GM12878 (cell line): Measurements from ENCODE around the gene CYP3A7. TPM values are rescaled to one million over a fixed set of nuclear protein-coding genes. Genes with fewer than 3 reads are reported as not detected.

Experiments used
- ATAC-seq: fragments of 200-7000 bp; cut with Tn5 transposase; 3 replicates; pipeline ENCODE4 v1.9.1; 2020; ENCODE audit warnings: mild to moderate bottlenecking, moderate library complexity
- BruUV-seq: library from RNA; stranded (reverse); fragments of 400-500 nt; replicated peaks from 2 replicates; lab custom pipeline; 2021; lab: Mats Ljungman, UMichigan
- CTCF ChIA-PET: fragments of 300-600 bp; sonication (Branson Sonifier 250); formaldehyde crosslinking; extraction: SDS; loops from one replicate; lab custom pipeline; 2021; ENCODE audit warnings: inconsistent platforms; lab: Yijun Ruan, JAX
- POLR2A ChIA-PET: fragments of 350-600 bp; formaldehyde crosslinking; extraction: SDS; loops from one replicate; lab custom pipeline; 2021; ENCODE audit warnings: inconsistent platforms; lab: Charles Lee
- RAD21 ChIA-PET: fragments of 300-600 bp; sonication (Branson Sonifier 250); formaldehyde crosslinking; loops from one replicate; lab custom pipeline; 2023; ENCODE audit warnings: antibody characterized with exemption; ENCODE audit not compliant: unreplicated experiment; lab: Charles Lee
- SMC1A ChIA-PET: fragments of 300-600 bp; sonication (Branson Sonifier 250); formaldehyde crosslinking; loops from one replicate; lab custom pipeline; 2023; ENCODE audit not compliant: unreplicated experiment, uncharacterized antibody; lab: Charles Lee
- DNase-seq: peaks from one replicate; pipeline ENCODE4 v3.0.0-alpha.2; 2011; ENCODE audit warnings: low read depth, low spot score
- FAIRE-seq: peaks from 3 replicates; lab custom pipeline; 2011; peaks lifted over from hg19 to GRCh38; lab: Jason Lieb, UNC
- H2AFZ ChIP-seq: 2 replicates; pipeline ENCODE4 v1.6.0; 2011; ENCODE audit warnings: low read depth, low read length, control low read depth; ENCODE audit not compliant: control insufficient read depth
- H3K27ac ChIP-seq: 2 replicates; pipeline ENCODE4 v1.5.1; 2011; ENCODE audit warnings: control low read depth; ENCODE audit not compliant: control insufficient read depth, insufficient read depth
- H3K27me3 ChIP-seq, 2 experiments: replicated peaks in 1 of 2; 2 replicates each; pipeline versions ENCODE4 v1.6.0 to v1.6.1; 2011; ENCODE audit warnings: low read length in 1 of 2; ENCODE audit not compliant: control insufficient read depth in 2 of 2, insufficient read depth in 2 of 2
- H3K36me3 ChIP-seq, 2 experiments: 2 replicates each; pipeline ENCODE4 v1.5.1; 2011; ENCODE audit warnings: low read length in 1 of 2; ENCODE audit not compliant: control insufficient read depth in 2 of 2, insufficient read depth in 2 of 2
- H3K4me1 ChIP-seq: 2 replicates; pipeline ENCODE4 v1.6.1; 2011; ENCODE audit warnings: mild to moderate bottlenecking, low read length, moderate library complexity, mixed read lengths; ENCODE audit not compliant: control insufficient read depth, insufficient read depth
- H3K4me2 ChIP-seq: 2 replicates; pipeline ENCODE4 v1.6.0; 2011; ENCODE audit warnings: control low read depth; ENCODE audit not compliant: control insufficient read depth, insufficient read depth
- H3K4me3 ChIP-seq: fragments of 200-600 bp; sonication (generic); 2 replicates; pipeline ENCODE4 v1.5.1; 2016
- H3K79me2 ChIP-seq: 2 replicates; pipeline ENCODE4 v1.6.0; 2011; ENCODE audit warnings: low read length; ENCODE audit not compliant: control insufficient read depth, insufficient read depth
- H3K9ac ChIP-seq: 2 replicates; pipeline ENCODE4 v1.8.0; 2011; ENCODE audit warnings: low read length, control low read depth, mixed read lengths; ENCODE audit not compliant: control insufficient read depth, insufficient read depth
- H3K9me3 ChIP-seq: replicated peaks from 3 replicates; pipeline ENCODE4 v1.5.1; 2011; ENCODE audit warnings: mild to moderate bottlenecking, low read length; ENCODE audit not compliant: control insufficient read depth, insufficient read depth
- H4K20me1 ChIP-seq: 2 replicates; pipeline ENCODE4 v1.6.0; 2011; ENCODE audit not compliant: control insufficient read depth, insufficient read depth
- CHD1 ChIP-seq: IDR thresholded peaks from 2 replicates; pipeline ENCODE4 v1.6.1; 2012; ENCODE audit warnings: low read depth, low read length, improper control_type of control experiment
- E2F8 ChIP-seq: fragments of 450-650 bp; IDR thresholded peaks from 2 replicates; pipeline ENCODE4 v1.6.1; 2018; ENCODE audit warnings: mild to moderate bottlenecking, low read depth, moderate library complexity; ENCODE audit not compliant: partially characterized antibody
- EP300 ChIP-seq, 2 experiments: fragments of 150-350 bp in 1 of 2; IDR thresholded peaks; 2 replicates each; pipeline ENCODE4 v1.6.1; 2011 to 2012; ENCODE audit warnings: low read depth in 2 of 2, low read length in 2 of 2, borderline replicate concordance in 1 of 2, improper control_type of control experiment in 1 of 2, inconsistent platforms in 1 of 2; ENCODE audit not compliant: control insufficient read depth in 1 of 2
- FOXM1 ChIP-seq: IDR thresholded peaks from 2 replicates; pipeline ENCODE4 v1.6.1; 2012; ENCODE audit warnings: low read depth, mild to moderate bottlenecking, inconsistent platforms, low read length, moderate library complexity
- GATAD2B ChIP-seq: fragments of 450-650 bp; conservative IDR thresholded peaks from 2 replicates; pipeline ENCODE4 v1.6.1; 2017; ENCODE audit warnings: low read depth, mild to moderate bottlenecking, moderate library complexity
- IKZF2 ChIP-seq, 2 experiments: fragments of 450-650 bp; IDR thresholded peaks; 2 replicates each; pipeline ENCODE4 v1.6.1; 2017; ENCODE audit warnings: mild to moderate bottlenecking in 2 of 2, moderate library complexity in 2 of 2
- JUNB ChIP-seq: IDR thresholded peaks from 2 replicates; pipeline ENCODE4 v1.6.1; 2016; ENCODE audit warnings: antibody characterized with exemption, mild to moderate bottlenecking
- MYB ChIP-seq: fragments of 150-350 bp; IDR thresholded peaks from 2 replicates; pipeline ENCODE4 v1.6.1; 2014; ENCODE audit warnings: mild to moderate bottlenecking, low read depth, low read length, borderline replicate concordance
- NFIC ChIP-seq: IDR thresholded peaks from 2 replicates; pipeline ENCODE4 v1.6.1; 2012; ENCODE audit warnings: low read depth, mild to moderate bottlenecking, inconsistent platforms, low read length, moderate library complexity
- PAX5 ChIP-seq: IDR thresholded peaks from 2 replicates; pipeline ENCODE4 v1.6.1; 2011; ENCODE audit warnings: low read depth, low read length, borderline replicate concordance
- PAX8 ChIP-seq: fragments of 450-650 bp; IDR thresholded peaks from 2 replicates; pipeline ENCODE4 v1.6.1; 2017; ENCODE audit warnings: mild to moderate bottlenecking, moderate library complexity
- RAD21 ChIP-seq: IDR thresholded peaks from 2 replicates; pipeline ENCODE4 v1.6.1; 2011; ENCODE audit warnings: mild to moderate bottlenecking, low read depth, low read length, moderate library complexity; ENCODE audit not compliant: insufficient read depth
- RELA ChIP-seq: fragments of 450-650 bp; IDR thresholded peaks from 2 replicates; pipeline ENCODE4 v1.8.0; 2014; ENCODE audit warnings: borderline replicate concordance; ENCODE audit not compliant: partially characterized antibody
- RUNX3 ChIP-seq: IDR thresholded peaks from 2 replicates; pipeline ENCODE4 v1.6.1; 2012; ENCODE audit warnings: low read length, inconsistent platforms
- SMAD1 ChIP-seq: fragments of 450-650 bp; IDR thresholded peaks from 2 replicates; pipeline ENCODE4 v1.6.1; 2018; ENCODE audit warnings: mild to moderate bottlenecking, low read depth; ENCODE audit not compliant: partially characterized antibody
- SP1 ChIP-seq: IDR thresholded peaks from one replicate; pipeline ENCODE4 v1.6.1; 2011; ENCODE audit warnings: low read depth, low read length
- ZBTB40 ChIP-seq: fragments of 450-650 bp; IDR thresholded peaks from 2 replicates; pipeline ENCODE4 v1.6.1; 2016; ENCODE audit warnings: mild to moderate bottlenecking, moderate library complexity, borderline replicate concordance
- WGBS: methylation state at CpG from one replicate; pipeline ENCODE4 v1.1.6; 2016; ENCODE audit warnings: low lambda C conversion rate; ENCODE audit not compliant: insufficient replicate concordance, insufficient coverage; ENCODE audit errors: missing lambda C conversion rate; 5-methylcytosine and 5-hydroxymethylcytosine counted together
- in situ Hi-C: fragments of 300-500 bp; cut with MboI; formaldehyde crosslinking; loops from 9 replicates; pipeline ENCODE4 v1.14.3; 2018; ENCODE audit warnings: mixed read lengths
- intact Hi-C: fragments of 100-400 bp; cut with micrococcal nuclease; formaldehyde crosslinking; loops from one replicate; pipeline ENCODE4 v1.14.2; 2022; ENCODE audit not compliant: unreplicated experiment
- polyA plus RNA-seq, 11 experiments: library from polyadenylated mRNA; depleted of rRNA in 4 of 11; unstranded in 6 of 11; stranded (reverse) in 5 of 11; fragments of >200 nt; fragmentation: Nextera tagmentation in 4 of 11; fragmentation: Illumina TruSeq in 1 of 11; extraction: Ambion mirVana in 4 of 11; extraction: Trizol in 1 of 11; gene quantifications; 1 replicate in 1 of 11; 2 replicates in 10 of 11; pipeline versions ENCODE4 v1.2.1 to v1.2.3, GENCODE V29; 2011 to 2016; ENCODE audit warnings: inconsistent platforms in 2 of 11, missing spikeins in 2 of 11, low read depth in 1 of 11
- total RNA-seq, 4 experiments: library from RNA; depleted of rRNA in 3 of 4; stranded (reverse); fragments of >200 nt in 3 of 4; fragmentation: Illumina TruSeq in 1 of 4; extraction: Trizol in 1 of 4; gene quantifications; 2 replicates each; pipeline versions ENCODE4 v1.2.1 to v1.2.3, GENCODE V29; 2013 to 2021

Gene CYP3A7
- total and polyA plus RNA-seq, 10 of the 15 experiments (the other 5 are each of a cell fraction or from before 2014, with no cell fraction given), result 0.05 to 0.11 (median 0.06) TPM; not detected in 7

DNA sequence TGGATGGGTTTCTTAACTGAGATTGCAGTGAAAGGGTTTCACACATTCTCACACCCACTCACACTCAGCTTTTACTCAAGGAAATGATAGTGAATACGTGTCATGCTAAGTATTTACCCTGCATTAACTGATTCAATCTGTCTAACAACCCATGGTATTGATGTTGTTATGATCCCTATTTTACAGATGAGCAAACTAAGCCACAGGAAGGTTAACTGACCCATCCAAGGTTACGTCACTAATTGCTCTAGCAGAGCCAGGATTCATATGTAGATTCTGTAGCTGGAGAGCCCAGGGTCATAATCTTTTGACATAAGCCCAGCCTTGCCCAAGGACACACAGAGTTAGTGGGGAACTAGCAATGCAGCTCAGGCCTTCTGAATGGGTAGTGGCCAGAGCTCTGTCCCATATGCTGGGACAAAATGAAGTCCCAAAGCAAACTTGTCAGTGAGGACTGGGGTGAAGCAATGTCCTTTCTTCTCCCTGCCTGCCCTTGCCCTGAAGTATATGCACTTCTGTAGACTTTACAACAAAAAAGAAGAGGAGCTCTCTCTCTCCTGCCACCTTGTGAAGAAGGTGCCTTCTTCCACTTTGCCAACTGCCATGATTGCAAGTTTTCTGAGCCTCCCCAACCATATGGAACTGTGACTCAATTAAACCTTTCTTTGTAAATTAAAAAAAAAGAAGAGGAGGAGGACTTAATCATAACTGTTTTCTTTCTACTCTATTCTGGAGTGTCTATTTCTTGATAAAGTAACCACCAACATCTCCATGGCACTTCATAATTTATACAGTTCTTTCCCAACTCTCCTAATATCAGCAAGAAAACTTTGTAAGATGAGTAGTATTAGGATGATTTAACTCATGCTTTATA lies 4.9 kb upstream of the CYP3A7 start:
- Histone ChIP-seq H3K27me3 (no peaks in the 10 kb centered on the region), H3K9ac (no peak overlapping the region), H3K4me1 (no peaks in the 10 kb centered on the region), H2AFZ (no peak overlapping the region), H4K20me1 (no peaks in the 10 kb centered on the region), H3K9me3 (no peaks in the 10 kb centered on the region; the same call in 2 of the 3 replicates), H3K79me2 (no peaks in the 10 kb centered on the region), H3K27ac (no peak overlapping the region), H3K4me2 (no peak overlapping the region), H3K36me3 (no peaks in the 10 kb centered on the region), H3K4me3 (no peak overlapping the region)
- intact Hi-C loops, result no loop called here
- SMC1A ChIA-PET, result no interaction called here
- RAD21 ChIA-PET, result no interaction called here
- DNase-seq (no peak), FAIRE-seq (no peak), ATAC-seq (no peak)
- 7% methylated on average over 2 of the region's 2 CpGs for WGBS
- BruUV-seq, result no TSS peak
- in situ Hi-C loops, result no loop called here
- CTCF ChIA-PET, result no interaction called here
- no peak for TF ChIP-seq CHD1
- TF ChIP-seq RELA, result no peak
- TF ChIP-seq SP1, result no peak
- no peak for TF ChIP-seq RAD21
- no peak for TF ChIP-seq GATAD2B
- TF ChIP-seq FOXM1, result no peak
- TF ChIP-seq EP300 (IDR thresholded peaks at IDR 0.05; ENCODE audit: borderline replicate concordance in 1 of 2, control insufficient read depth in 1 of 2, low read depth in 2 of 2, low read length in 2 of 2), result no peak
- no peak for TF ChIP-seq NFIC
- no peak for TF ChIP-seq JUNB
- no peak for TF ChIP-seq PAX8
- no peak for TF ChIP-seq PAX5
- no peak for TF ChIP-seq IKZF2 (IDR thresholded peaks at IDR 0.05)
- TF ChIP-seq MYB, result no peak
- TF ChIP-seq E2F8, result no peak
- TF ChIP-seq SMAD1, result no peak
- TF ChIP-seq RUNX3, result no peak
- no peak for TF ChIP-seq ZBTB40
- POLR2A ChIA-PET, result no interaction called here
